HepG2 (cell line): ENCODE results near the gene MPP3. TPM values are rescaled to one million over a fixed set of nuclear protein-coding genes. Genes with fewer than 3 reads are reported as not detected.

ENCODE experiments used
- ATF5 ChIP-seq: sonication (generic); formaldehyde crosslinking; IDR thresholded peaks from 2 replicates; pipeline ENCODE4 v1.4.0; 2020; ENCODE audit warnings: mild to moderate bottlenecking, low read depth, missing genetic modification reagents
- FOXM1 ChIP-seq: sonication (generic); formaldehyde crosslinking; IDR thresholded peaks from 2 replicates; pipeline ENCODE4 v1.5.0; 2020; ENCODE audit warnings: missing genetic modification reagents
- HNRNPL ChIP-seq: fragments of 200-400 bp; formaldehyde crosslinking; IDR thresholded peaks from 2 replicates; pipeline ENCODE4 v1.6.1; 2017; ENCODE audit warnings: mild to moderate bottlenecking, low read depth, low read length
- HOXA5 ChIP-seq: sonication (generic); formaldehyde crosslinking; IDR thresholded peaks from 2 replicates; pipeline ENCODE4 v1.4.0; 2020; ENCODE audit warnings: missing genetic modification reagents
- KLF6 ChIP-seq: IDR thresholded peaks from 2 replicates; pipeline ENCODE4 v1.8.0; 2016; ENCODE audit warnings: missing biosample characterization, missing genetic modification reagents
- NR2F2 ChIP-seq: IDR thresholded peaks from 2 replicates; pipeline ENCODE4 v1.6.1; 2012; ENCODE audit warnings: low read depth, inconsistent platforms, borderline replicate concordance
- POLR2A ChIP-seq, 2 experiments: IDR thresholded peaks; 2 replicates each; pipeline ENCODE4 v1.6.1; 2011; ENCODE audit warnings: low read depth in 2 of 2, low read length in 2 of 2, mild to moderate bottlenecking in 1 of 2, moderate library complexity in 1 of 2; ENCODE audit not compliant: insufficient read depth in 1 of 2
- RFX5 ChIP-seq: IDR thresholded peaks from 2 replicates; pipeline ENCODE4 v1.6.1; 2011; ENCODE audit warnings: low read depth, low read length, improper control_type of control experiment
- SIN3B ChIP-seq: fragments of 150-350 bp; IDR thresholded peaks from 2 replicates; pipeline ENCODE4 v1.6.1; 2014; ENCODE audit warnings: low read length
- SIX1 ChIP-seq: sonication (generic); formaldehyde crosslinking; IDR thresholded peaks from 2 replicates; pipeline ENCODE4 v1.4.0; 2020; ENCODE audit warnings: missing genetic modification reagents, borderline replicate concordance
- ZBTB38 ChIP-seq: sonication (generic); formaldehyde crosslinking; IDR thresholded peaks from 2 replicates; pipeline ENCODE4 v1.5.1; 2020; ENCODE audit warnings: mild to moderate bottlenecking, missing genetic modification reagents
- ZMYM2 ChIP-seq: sonication (generic); formaldehyde crosslinking; IDR thresholded peaks from 2 replicates; pipeline ENCODE4 v1.8.0; 2022; ENCODE audit warnings: mild to moderate bottlenecking, missing genetic modification reagents
- ZNF142 ChIP-seq: sonication (generic); formaldehyde crosslinking; IDR thresholded peaks from 2 replicates; pipeline ENCODE4 v1.4.0; 2020; ENCODE audit warnings: missing genetic modification reagents
- ZNF230 ChIP-seq: sonication (generic); formaldehyde crosslinking; IDR thresholded peaks from 2 replicates; pipeline ENCODE4 v1.4.0; 2020; ENCODE audit warnings: mild to moderate bottlenecking, missing genetic modification reagents
- ZNF263 ChIP-seq: sonication (generic); formaldehyde crosslinking; IDR thresholded peaks from 2 replicates; pipeline ENCODE4 v1.4.0; 2020; ENCODE audit warnings: missing genetic modification reagents
- ZNF362 ChIP-seq: sonication (generic); formaldehyde crosslinking; IDR thresholded peaks from 2 replicates; pipeline ENCODE4 v1.4.0; 2020; ENCODE audit warnings: missing genetic modification reagents, mild to moderate bottlenecking, borderline replicate concordance
- ZNF550 ChIP-seq: sonication (generic); formaldehyde crosslinking; IDR thresholded peaks from 2 replicates; pipeline ENCODE4 v1.4.0; 2020; ENCODE audit warnings: mild to moderate bottlenecking, missing genetic modification reagents, borderline replicate concordance
- ZNF570 ChIP-seq: sonication (generic); formaldehyde crosslinking; IDR thresholded peaks from 2 replicates; pipeline ENCODE4 v1.4.0; 2020; ENCODE audit warnings: mild to moderate bottlenecking, missing genetic modification reagents, borderline replicate concordance
- ZNF678 ChIP-seq: sonication (generic); formaldehyde crosslinking; IDR thresholded peaks from 2 replicates; pipeline ENCODE4 v1.4.0; 2020; ENCODE audit warnings: mild to moderate bottlenecking, missing genetic modification reagents
- ZNF777 ChIP-seq: sonication (generic); formaldehyde crosslinking; IDR thresholded peaks from 2 replicates; pipeline ENCODE4 v1.4.0; 2020; ENCODE audit warnings: missing genetic modification reagents
- ZNF850 ChIP-seq: sonication (generic); formaldehyde crosslinking; conservative IDR thresholded peaks from 2 replicates; pipeline ENCODE4 v1.9.0; 2021; ENCODE audit warnings: mild to moderate bottlenecking, missing genetic modification reagents
- ZSCAN30 ChIP-seq: sonication (generic); formaldehyde crosslinking; IDR thresholded peaks from 2 replicates; pipeline ENCODE4 v1.5.0; 2020; ENCODE audit warnings: mild to moderate bottlenecking, missing genetic modification reagents
- polyA plus RNA-seq, 8 experiments: library from polyadenylated mRNA; depleted of rRNA in 3 of 8; stranded (reverse) in 7 of 8; unstranded in 1 of 8; fragments of >200 nt; fragmentation: Illumina TruSeq in 4 of 8; extraction: Trizol in 4 of 8; gene quantifications; 2 replicates each; pipeline versions ENCODE4 v1.2.1 to v1.2.3, GENCODE V29; 2011 to 2016; ENCODE audit warnings: low read depth in 4 of 8, missing spikeins in 1 of 8, mixed read lengths in 1 of 8; ENCODE audit not compliant: insufficient read depth in 1 of 8
- total RNA-seq, 5 experiments: library from RNA; depleted of rRNA; stranded (reverse); fragments of >200 nt; fragmentation: Illumina TruSeq; extraction: Trizol; gene quantifications; 2 replicates each; pipeline ENCODE4 v1.2.3, GENCODE V29; 2016; ENCODE audit warnings: low read depth in 1 of 5

The MPP3 gene
- total and polyA plus RNA-seq, 2 of the 13 experiments (the other 11 are each of a cell fraction or from before 2014, with no cell fraction given): 0.91 to 1.8 TPM

GRCh38 chr17:43880420-43880991, 47.6 kb upstream of the MPP3 start (continued):
- TF ChIP-seq ZNF362 (no peak), KLF6 (CRISPR knock-in tag) (no peak), NR2F2 (no peak), ZNF850 (CRISPR knock-in tag) (no peak), ZNF142 (CRISPR knock-in tag) (no peak), ZNF263 (CRISPR knock-in tag) (no peak), HNRNPL (peak; percentile 100), ZNF570 (CRISPR knock-in tag) (no peak), ZNF550 (0 out of 2 replicates have a peak, but pooled peaks have one; percentile 30), SIN3B (no peak), FOXM1 (no peak), ZMYM2 (CRISPR knock-in tag) (no peak), ZNF678 (CRISPR knock-in tag) (no peak), ZNF777 (CRISPR knock-in tag) (no peak), ZSCAN30 (no peak), ZNF230 (CRISPR knock-in tag) (no peak), SIX1 (CRISPR knock-in tag) (no peak), ATF5 (CRISPR knock-in tag) (no peak), ZBTB38 (CRISPR knock-in tag) (no peak), RFX5 (no peak), POLR2A (IDR thresholded peaks at IDR 0.05; ENCODE audit: insufficient read depth in 1 of 2, low read depth in 2 of 2, low read length in 2 of 2) (no peak), HOXA5 (CRISPR knock-in tag) (no peak)
